ENCODE results near the gene SLC4A5.
"Not testable (repeated sequence)": the region's sequence is repeated elsewhere in the genome, so short reads cannot be mapped to it uniquely, and the experiment has no call there.

The SLC4A5 gene

DNA sequence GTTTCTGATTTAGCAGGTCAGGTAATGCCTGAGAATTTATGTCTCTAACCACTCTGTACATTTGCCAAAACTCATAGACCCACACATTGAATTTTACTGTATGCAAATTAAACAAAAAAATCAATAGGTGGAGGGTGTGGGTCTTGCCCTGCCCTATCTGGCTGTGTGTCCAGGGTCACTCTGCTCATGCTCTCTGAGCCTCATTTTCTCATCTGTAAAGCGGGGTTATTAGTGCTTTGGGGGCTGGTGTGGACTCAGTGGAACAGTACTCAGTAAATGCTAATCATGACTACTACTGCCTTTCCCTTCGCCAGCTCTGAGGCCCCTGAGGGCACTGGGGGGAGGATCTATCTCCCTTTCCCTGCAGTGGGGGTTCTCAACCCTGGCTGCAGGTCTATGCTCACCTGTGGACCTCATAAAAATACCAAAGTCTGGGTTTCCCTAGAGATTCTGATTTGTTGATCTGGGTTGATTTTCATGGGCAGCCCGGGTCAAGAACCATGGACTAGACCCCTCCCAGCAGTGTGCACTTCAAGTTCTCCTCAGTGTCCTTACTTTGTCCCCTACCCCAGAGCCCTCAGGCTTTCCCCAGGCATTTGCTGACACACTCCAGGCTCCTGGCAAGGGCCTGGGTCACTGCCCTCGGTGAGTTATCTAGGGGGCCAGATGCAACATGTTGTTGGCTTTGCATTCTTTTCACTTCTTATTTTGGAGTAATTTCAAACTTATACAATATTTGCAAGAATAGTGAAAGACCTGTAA, 117.3 kb downstream of the SLC4A5 start:
- no peaks in the 10 kb centered on the region for H3K27me3 ChIP-seq (ENCODE audit: insufficient read depth, low read length)
- H3K9ac ChIP-seq (ENCODE audit: low read depth, low read length): no peak overlapping the region
- H3K36me3 ChIP-seq (ENCODE audit: insufficient read depth, low read depth, low read length): no peaks in the 10 kb centered on the region
- no peak overlapping the region for H3K4me3 ChIP-seq (ENCODE audit: low read length)
- H3K9me3 ChIP-seq (ENCODE audit: insufficient read depth, low read depth, low read length): no peaks in the 10 kb centered on the region
- H3K4me1 ChIP-seq (ENCODE audit: insufficient read depth, low read length): no peaks in the 10 kb centered on the region
- no peak overlapping the region for H3K27ac ChIP-seq (ENCODE audit: low read length)

DNA sequence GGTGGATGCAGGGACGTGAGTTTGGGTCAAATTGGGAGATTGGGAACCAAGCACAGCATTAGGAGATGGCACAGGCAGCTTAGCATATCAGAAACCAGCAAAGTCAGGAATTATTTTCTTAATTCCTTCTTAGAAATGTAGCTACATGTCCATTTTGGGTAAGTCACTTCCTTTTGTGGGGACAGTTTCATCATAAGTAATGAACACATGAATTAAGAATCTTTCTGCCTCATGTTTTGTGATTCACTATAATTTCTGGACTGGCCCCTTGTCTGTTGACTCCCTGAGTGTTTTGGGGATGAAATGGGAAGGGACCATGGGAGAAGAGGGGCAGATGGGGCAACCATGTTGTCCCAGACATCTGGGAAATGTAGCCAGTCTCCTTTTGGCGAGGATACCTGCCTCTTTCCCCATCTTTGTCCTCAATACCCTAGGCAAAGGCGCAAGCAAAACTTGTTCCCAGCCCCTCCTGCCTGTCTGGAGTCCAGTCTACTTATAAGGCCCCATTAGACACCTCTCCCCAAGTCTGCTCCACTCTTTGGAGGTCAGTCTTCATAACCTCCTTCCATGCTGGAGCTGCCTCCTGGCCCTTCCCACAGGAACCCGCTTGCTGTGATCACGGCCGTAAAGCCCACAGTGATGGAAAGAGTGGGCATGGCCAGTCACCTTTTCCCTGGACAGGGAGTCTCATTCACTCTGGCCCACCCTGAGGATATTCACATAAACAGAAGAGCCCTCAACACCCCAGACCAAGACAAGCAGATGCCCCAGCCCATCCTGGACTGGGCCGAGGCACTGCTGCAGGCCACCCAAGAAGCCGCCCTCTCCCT, 119.1 kb downstream of the SLC4A5 start:
- Histone ChIP-seq H3K9me3 (ENCODE audit: insufficient read depth, low read depth, low read length) (no peaks in the 10 kb centered on the region), H3K4me3 (ENCODE audit: low read length) (no peak overlapping the region), H3K4me1 (ENCODE audit: insufficient read depth, low read length) (no peaks in the 10 kb centered on the region), H3K9ac (ENCODE audit: low read depth, low read length) (no peak overlapping the region), H3K27ac (ENCODE audit: low read length) (no peak overlapping the region), H3K36me3 (ENCODE audit: insufficient read depth, low read depth, low read length) (peaks cover 9% of the 10 kb centered on the region), H3K27me3 (ENCODE audit: insufficient read depth, low read length) (no peaks in the 10 kb centered on the region)

DNA sequence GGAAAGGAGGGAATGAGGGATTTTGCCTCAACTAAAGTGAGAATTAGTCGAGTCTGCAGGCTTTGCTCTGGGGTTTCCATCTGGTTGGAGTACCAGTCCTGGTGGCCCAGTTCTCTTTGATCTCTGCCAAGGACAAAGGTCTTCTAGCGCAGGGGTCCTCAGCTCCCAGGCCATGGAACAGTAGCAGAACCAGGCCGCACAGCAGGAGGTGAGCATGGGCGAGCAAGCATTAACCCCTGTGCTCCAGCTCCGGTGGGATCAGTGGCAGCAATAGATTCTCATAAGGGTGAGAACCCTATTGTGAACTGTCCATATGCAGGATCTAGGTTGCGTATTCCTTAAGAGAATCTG, 120.9 kb downstream of the SLC4A5 start:
- Histone ChIP-seq H3K36me3 (ENCODE audit: insufficient read depth, low read depth, low read length) (peaks cover 28% of the 10 kb centered on the region), H3K27ac (ENCODE audit: low read length) (no peak overlapping the region), H3K4me3 (ENCODE audit: low read length) (no peak overlapping the region), H3K27me3 (ENCODE audit: insufficient read depth, low read length) (no peaks in the 10 kb centered on the region), H3K4me1 (ENCODE audit: insufficient read depth, low read length) (no peaks in the 10 kb centered on the region), H3K9ac (ENCODE audit: low read depth, low read length) (no peak overlapping the region), H3K9me3 (ENCODE audit: insufficient read depth, low read depth, low read length) (no peaks in the 10 kb centered on the region)

DNA sequence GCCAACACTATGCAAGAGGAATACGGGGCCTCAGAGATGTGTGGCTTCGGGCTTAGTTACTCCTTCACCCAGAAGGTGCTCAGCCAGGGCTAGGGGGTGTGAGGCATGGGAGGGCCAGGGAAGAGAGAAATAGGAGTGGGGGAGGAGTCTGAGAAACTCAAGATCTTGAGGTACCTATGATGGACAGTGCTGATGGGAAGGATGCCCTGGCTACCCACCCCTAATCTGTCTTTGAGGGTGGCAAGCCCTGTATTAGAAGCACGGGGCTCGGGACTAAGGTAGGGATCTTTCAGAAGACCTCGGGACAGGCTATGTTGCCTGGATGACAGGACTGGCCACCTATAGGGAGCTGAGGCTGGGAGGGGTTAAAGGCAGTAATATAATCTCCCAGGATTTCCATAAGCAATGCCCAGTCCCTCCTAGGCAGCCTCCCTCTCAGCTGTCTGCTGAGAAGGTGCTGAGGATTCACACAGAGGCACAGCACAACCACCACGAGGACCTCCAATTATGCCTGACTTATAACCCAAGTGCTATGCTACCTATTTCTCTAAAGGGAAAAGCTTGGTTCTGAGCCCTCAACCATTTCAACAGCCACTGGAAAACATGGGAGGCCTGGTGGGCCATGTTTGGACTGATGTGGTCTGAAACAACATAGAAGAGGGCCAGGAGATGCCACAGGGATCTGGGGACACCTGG, 121.5 kb downstream of the SLC4A5 start:
- H3K27me3 ChIP-seq (ENCODE audit: insufficient read depth, low read length): no peaks in the 10 kb centered on the region
- no peak overlapping the region for H3K4me3 ChIP-seq (ENCODE audit: low read length)
- no peaks in the 10 kb centered on the region for H3K9me3 ChIP-seq (ENCODE audit: insufficient read depth, low read depth, low read length)
- H3K9ac ChIP-seq (ENCODE audit: low read depth, low read length): no peak overlapping the region
- H3K27ac ChIP-seq (ENCODE audit: low read length): no peak overlapping the region
- no peaks in the 10 kb centered on the region for H3K4me1 ChIP-seq (ENCODE audit: insufficient read depth, low read length)
- peaks cover 33% of the 10 kb centered on the region for H3K36me3 ChIP-seq (ENCODE audit: insufficient read depth, low read depth, low read length)

DNA sequence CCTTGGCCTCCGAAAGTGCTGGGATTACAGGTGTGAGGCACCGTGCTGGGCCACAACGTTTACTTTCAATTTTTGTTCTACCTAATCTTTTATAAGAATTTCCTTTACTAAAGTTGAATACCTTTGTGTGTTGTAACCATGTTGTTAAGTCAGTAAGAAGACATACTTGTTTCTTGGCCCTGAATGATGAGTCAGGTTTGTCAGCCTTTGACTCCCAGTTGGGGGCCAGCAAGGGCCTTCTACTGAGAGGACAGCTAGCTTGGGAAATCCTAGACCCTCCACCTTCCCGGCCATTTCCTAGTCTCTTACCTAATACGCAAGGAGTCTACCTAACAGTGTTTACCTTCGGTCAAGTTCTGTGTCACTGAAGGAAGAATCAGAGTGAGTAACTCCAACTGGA, 122.1 kb downstream of the SLC4A5 start:
- no peak overlapping the region for H3K27ac ChIP-seq (ENCODE audit: low read length)
- H3K27me3 ChIP-seq (ENCODE audit: insufficient read depth, low read length): no peaks in the 10 kb centered on the region
- no peak overlapping the region for H3K4me3 ChIP-seq (ENCODE audit: low read length)
- H3K36me3 ChIP-seq (ENCODE audit: insufficient read depth, low read depth, low read length): peaks cover 40% of the 10 kb centered on the region
- H3K9ac ChIP-seq (ENCODE audit: low read depth, low read length): no peak overlapping the region
- H3K9me3 ChIP-seq (ENCODE audit: insufficient read depth, low read depth, low read length): no peaks in the 10 kb centered on the region
- no peaks in the 10 kb centered on the region for H3K4me1 ChIP-seq (ENCODE audit: insufficient read depth, low read length)

DNA sequence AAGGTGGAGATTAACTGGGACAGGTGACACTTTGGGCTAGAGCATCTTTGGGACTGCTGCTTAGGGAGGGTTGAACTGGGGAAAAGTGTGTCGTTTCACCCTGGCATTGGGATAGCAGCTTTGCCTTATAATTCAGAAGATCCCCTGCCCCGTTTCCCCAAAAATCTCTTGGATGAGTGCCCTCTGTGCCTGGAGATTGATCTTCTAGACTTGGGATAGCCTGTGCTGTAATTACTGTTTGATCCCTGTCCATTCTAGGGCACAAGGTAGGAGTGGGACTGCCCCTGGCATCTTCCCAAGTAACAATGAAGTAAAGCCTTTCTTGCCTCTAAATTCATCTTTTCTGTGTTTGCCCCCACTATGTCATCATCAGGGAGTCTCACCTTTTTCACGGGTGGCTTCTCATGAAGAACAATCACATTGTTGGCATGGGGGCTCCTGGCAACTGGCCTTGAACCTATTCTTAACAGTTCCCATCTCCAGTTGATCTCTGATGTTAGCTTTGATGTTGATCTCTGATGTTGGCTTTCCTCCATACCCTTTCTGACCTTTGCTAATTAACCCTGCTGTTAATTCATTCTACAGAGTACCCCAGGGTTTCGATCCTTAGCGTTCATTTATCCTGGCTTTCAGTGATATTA, 123.2 kb downstream of the SLC4A5 start:
- no peaks in the 10 kb centered on the region for H3K4me1 ChIP-seq (ENCODE audit: insufficient read depth, low read length)
- no peak overlapping the region for H3K4me3 ChIP-seq (ENCODE audit: low read length)
- no peaks in the 10 kb centered on the region for H3K27me3 ChIP-seq (ENCODE audit: insufficient read depth, low read length)
- H3K27ac ChIP-seq (ENCODE audit: low read length): no peak overlapping the region
- peaks cover 51% of the 10 kb centered on the region for H3K36me3 ChIP-seq (ENCODE audit: insufficient read depth, low read depth, low read length)
- H3K9me3 ChIP-seq (ENCODE audit: insufficient read depth, low read depth, low read length): no peaks in the 10 kb centered on the region
- H3K9ac ChIP-seq (ENCODE audit: low read depth, low read length): no peak overlapping the region

- H3K27ac ChIP-seq (ENCODE audit: low read length): no peak overlapping the region
- no peak overlapping the region for H3K9ac ChIP-seq (ENCODE audit: low read depth, low read length)
- no peaks in the 10 kb centered on the region for H3K4me1 ChIP-seq (ENCODE audit: insufficient read depth, low read length)
- H3K27me3 ChIP-seq (ENCODE audit: insufficient read depth, low read length): no peaks in the 10 kb centered on the region
- peaks cover 85% of the 10 kb centered on the region for H3K36me3 ChIP-seq (ENCODE audit: insufficient read depth, low read depth, low read length)
- H3K9me3 ChIP-seq (ENCODE audit: insufficient read depth, low read depth, low read length): no peaks in the 10 kb centered on the region
- no peak overlapping the region for H3K4me3 ChIP-seq (ENCODE audit: low read length)
Measured at GRCh38 chr2:74216642-74217041, 126.6 kb downstream of the SLC4A5 start.

- not testable (repeated sequence) for H3K4me1 ChIP-seq (ENCODE audit: insufficient read depth, low read length); H3K27me3 ChIP-seq (ENCODE audit: insufficient read depth, low read length); H3K9me3 ChIP-seq (ENCODE audit: insufficient read depth, low read depth, low read length); H3K9ac ChIP-seq (ENCODE audit: low read depth, low read length); H3K4me3 ChIP-seq (ENCODE audit: low read length); H3K27ac ChIP-seq (ENCODE audit: low read length)
- H3K36me3 ChIP-seq (ENCODE audit: insufficient read depth, low read depth, low read length): peaks cover 93% of the 10 kb centered on the region
Measured at GRCh38 chr2:74215771-74216170, 127.4 kb downstream of the SLC4A5 start.

- H3K4me3 ChIP-seq (ENCODE audit: low read length): no peak overlapping the region
- H3K36me3 ChIP-seq (ENCODE audit: insufficient read depth, low read depth, low read length): peaks cover 100% of the 10 kb centered on the region
- no peaks in the 10 kb centered on the region for H3K4me1 ChIP-seq (ENCODE audit: insufficient read depth, low read length)
- no peak overlapping the region for H3K9ac ChIP-seq (ENCODE audit: low read depth, low read length)
- H3K27ac ChIP-seq (ENCODE audit: low read length): no peak overlapping the region
- H3K27me3 ChIP-seq (ENCODE audit: insufficient read depth, low read length): no peaks in the 10 kb centered on the region
- no peaks in the 10 kb centered on the region for H3K9me3 ChIP-seq (ENCODE audit: insufficient read depth, low read depth, low read length)
Measured at GRCh38 chr2:74212702-74213410, 130.4 kb downstream of the SLC4A5 start.

DNA sequence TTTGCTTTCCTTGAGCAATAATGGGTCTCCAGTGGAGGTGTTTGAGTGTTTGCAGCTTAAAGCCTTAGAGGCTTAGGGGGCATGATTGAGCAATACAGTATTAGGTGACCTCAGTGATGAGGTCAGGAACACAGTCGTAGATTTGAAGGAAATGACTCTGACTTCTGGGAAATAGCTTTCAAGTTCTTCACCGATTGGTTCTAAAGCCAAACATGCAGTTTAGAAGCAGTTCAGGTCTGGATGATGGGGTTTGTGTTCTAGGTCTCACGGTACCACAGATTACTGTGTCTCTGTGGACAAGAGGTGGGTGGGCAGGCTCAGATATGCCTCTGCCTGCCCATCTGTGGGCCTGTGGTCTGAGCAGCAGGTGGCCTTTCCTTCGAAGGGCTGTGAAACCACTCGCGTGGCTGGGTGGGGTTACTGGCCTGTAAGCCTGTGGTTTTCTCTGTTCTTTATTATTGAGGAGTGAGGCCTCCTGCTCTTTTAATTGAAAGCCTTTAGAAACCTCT, 137.0 kb downstream of the SLC4A5 start:
- peaks cover 21% of the 10 kb centered on the region for H3K4me1 ChIP-seq (ENCODE audit: insufficient read depth, low read length)
- H3K4me3 ChIP-seq (ENCODE audit: low read length): no peak overlapping the region; the same call in 1 of the 2 replicates
- H3K27ac ChIP-seq (ENCODE audit: low read length): peak overlapping the region; percentile 37
- H3K36me3 ChIP-seq (ENCODE audit: insufficient read depth, low read depth, low read length): peaks cover 94% of the 10 kb centered on the region
- no peaks in the 10 kb centered on the region for H3K27me3 ChIP-seq (ENCODE audit: insufficient read depth, low read length)
- H3K9me3 ChIP-seq (ENCODE audit: insufficient read depth, low read depth, low read length): no peaks in the 10 kb centered on the region
- no peak overlapping the region for H3K9ac ChIP-seq (ENCODE audit: low read depth, low read length)

DNA sequence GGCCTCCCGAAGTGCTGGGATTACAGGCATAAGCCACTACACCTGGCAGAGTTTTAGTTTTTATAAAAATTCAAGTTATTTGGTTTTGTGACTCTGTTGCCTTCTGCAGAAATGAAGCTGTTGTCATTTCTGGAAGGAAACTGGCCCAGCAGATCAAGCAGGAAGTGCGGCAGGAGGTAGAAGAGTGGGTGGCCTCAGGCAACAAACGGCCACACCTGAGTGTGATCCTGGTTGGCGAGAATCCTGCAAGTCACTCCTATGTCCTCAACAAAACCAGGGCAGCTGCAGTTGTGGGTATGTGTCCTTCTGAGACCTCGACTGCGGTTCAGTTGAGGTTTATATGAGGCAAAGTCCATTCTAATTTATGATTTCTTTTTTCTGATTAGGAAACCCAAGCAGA, 137.6 kb downstream of the SLC4A5 start:
- no peak overlapping the region for H3K4me3 ChIP-seq (ENCODE audit: low read length)
- H3K9me3 ChIP-seq (ENCODE audit: insufficient read depth, low read depth, low read length): no peaks in the 10 kb centered on the region
- no peaks in the 10 kb centered on the region for H3K27me3 ChIP-seq (ENCODE audit: insufficient read depth, low read length)
- H3K4me1 ChIP-seq (ENCODE audit: insufficient read depth, low read length): peaks cover 24% of the 10 kb centered on the region
- peak overlapping the region; percentile 37 for H3K27ac ChIP-seq (ENCODE audit: low read length)
- H3K36me3 ChIP-seq (ENCODE audit: insufficient read depth, low read depth, low read length): peaks cover 89% of the 10 kb centered on the region
- no peak overlapping the region for H3K9ac ChIP-seq (ENCODE audit: low read depth, low read length)
